Measurements from ENCODE around the gene SSBP4. TPM values are rescaled to one million over a fixed set of nuclear protein-coding genes. Genes with fewer than 3 reads are reported as not detected.
A peak's percentile ranks its signal among the peaks of the same experiment; 100 is the strongest.
"Not testable (repeated sequence)": the region's sequence is repeated elsewhere in the genome, so short reads cannot be mapped to it uniquely, and the experiment has no call there.

The SSBP4 gene
- total RNA-seq, 1 experiment from 2014 or later = 73.0 TPM

- H3K27ac ChIP-seq; H3K36me3 ChIP-seq; H3K4me3 ChIP-seq; DNase-seq; H3K27me3 ChIP-seq; H3K4me1 ChIP-seq; H3K9me3 ChIP-seq (replicated peaks): not testable (repeated sequence)
Observed at GRCh38 chr19:18405754-18406153, 13.4 kb upstream of the SSBP4 start.

DNA sequence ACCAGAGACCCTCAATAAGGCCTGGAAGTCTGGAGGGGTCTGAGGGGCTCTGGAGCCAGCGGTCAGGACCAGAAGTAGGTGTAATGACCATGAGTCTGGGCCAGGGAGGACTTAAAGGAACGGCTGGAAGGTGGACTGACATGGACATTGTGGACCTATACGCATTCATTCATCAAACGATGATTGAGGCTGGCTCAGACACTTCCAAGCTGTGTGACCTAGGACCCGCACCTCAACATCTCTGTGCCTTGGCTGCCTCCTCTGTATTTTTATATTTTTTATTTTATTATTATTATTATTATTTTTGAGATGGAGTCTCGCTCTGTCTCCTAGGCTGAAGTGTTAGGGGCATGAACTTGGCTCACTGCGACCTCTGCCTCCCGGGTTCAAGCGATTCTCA lies 12.4 kb upstream of the SSBP4 start:
- Histone ChIP-seq H3K36me3 (no peaks in the 10 kb centered on the region), H3K27ac (no peak overlapping the region), H3K27me3 (no peaks in the 10 kb centered on the region), H3K9me3 (replicated peaks) (no peaks in the 10 kb centered on the region), H3K4me3 (no peak overlapping the region), H3K4me1 (no peaks in the 10 kb centered on the region)
- DNase-seq = no peak

GRCh38 chr19:18408053-18408476 lies 11.1 kb upstream of the SSBP4 start:
- DNase-seq = peak; percentile 52 to 74
- Histone ChIP-seq H3K36me3 (no peaks in the 10 kb centered on the region), H3K9me3 (replicated peaks) (no peaks in the 10 kb centered on the region), H3K27ac (no peak overlapping the region), H3K4me3 (no peak overlapping the region), H3K4me1 (no peaks in the 10 kb centered on the region), H3K27me3 (no peaks in the 10 kb centered on the region)

DNA sequence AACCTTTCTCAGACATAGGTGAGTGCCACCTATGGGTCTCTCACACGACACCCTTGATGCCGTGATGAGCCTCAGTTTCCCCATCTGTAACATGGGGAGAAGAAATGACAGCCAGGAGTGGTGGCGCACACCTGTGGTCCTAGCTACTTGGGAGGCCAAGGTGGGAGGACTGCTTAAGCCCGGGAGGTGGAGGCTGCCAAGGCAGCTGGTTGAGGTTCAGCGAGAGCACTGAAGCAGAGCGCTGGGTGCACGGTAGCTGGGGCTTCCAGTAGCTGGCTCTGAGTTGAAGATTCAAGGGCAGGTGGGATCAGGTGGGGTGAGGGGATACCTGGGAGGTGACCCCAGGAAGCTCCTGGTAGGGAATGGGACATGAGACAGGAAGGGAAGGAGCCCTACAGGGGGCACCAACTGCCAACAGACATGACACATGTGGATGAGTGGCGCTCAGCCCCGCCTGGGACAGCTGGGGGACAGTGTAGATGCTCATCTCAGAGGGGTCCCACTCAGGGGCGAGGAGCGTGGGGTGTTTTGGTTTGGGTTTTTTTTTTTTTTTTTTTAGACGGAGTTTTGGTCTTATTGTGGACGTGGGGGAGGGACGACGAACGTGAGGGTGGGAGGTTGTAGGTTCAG lies 6.5 kb upstream of the SSBP4 start:
- H3K4me3 ChIP-seq = no peak overlapping the region
- no peak for DNase-seq
- H3K9me3 ChIP-seq (replicated peaks) = no peaks in the 10 kb centered on the region
- H3K36me3 ChIP-seq = no peaks in the 10 kb centered on the region
- H3K27me3 ChIP-seq = no peaks in the 10 kb centered on the region
- H3K27ac ChIP-seq = no peak overlapping the region
- H3K4me1 ChIP-seq = peaks cover 20% of the 10 kb centered on the region

GRCh38 chr19:18414504-18415177 lies 4.6 kb upstream of the SSBP4 start:
- H3K4me3 ChIP-seq = peak overlapping the region; percentile 31
- no peaks in the 10 kb centered on the region for H3K9me3 ChIP-seq (replicated peaks)
- peaks cover 20% of the 10 kb centered on the region for H3K4me1 ChIP-seq
- H3K36me3 ChIP-seq = no peaks in the 10 kb centered on the region
- DNase-seq = peak in 1 of 2 experiments; percentile 55
- H3K27ac ChIP-seq = no peak overlapping the region
- no peaks in the 10 kb centered on the region for H3K27me3 ChIP-seq

DNA sequence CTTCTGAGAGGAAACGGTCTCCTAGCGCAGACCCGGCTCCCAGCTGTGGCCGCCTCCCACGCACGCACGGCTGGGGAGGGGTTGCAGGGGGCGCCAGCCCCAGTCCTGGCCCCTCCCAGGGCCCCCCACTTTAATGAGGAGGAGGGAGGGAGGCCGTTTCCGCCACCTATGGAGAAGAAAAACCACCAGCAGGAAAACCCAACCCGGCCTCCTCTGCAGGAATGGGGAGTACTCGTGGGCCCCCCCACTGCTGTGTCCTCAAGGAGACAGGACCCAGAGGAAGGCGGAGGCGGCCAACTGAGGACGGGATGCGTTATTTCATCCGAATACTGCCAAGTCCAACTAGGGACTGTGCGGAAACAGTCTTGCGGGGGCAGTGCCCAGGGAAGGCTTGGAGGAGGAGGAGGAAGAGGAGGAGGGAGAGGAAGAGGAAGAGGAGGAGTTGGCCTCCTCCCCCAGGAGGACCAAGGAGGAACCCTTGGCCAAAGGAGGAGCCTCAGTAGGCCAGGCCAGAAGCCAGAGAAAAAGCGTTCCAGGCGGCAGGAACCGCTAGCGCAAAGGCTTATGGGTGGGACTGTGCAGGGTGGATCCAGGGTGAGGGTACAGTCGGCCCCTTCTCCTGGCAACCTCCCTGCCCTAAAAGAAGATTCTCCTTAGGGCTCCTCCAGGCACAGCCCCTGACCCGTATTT lies 3.9 kb upstream of the SSBP4 start:
- no peaks in the 10 kb centered on the region for H3K9me3 ChIP-seq (replicated peaks)
- H3K27me3 ChIP-seq = no peaks in the 10 kb centered on the region
- H3K4me1 ChIP-seq = peaks cover 20% of the 10 kb centered on the region
- no peaks in the 10 kb centered on the region for H3K36me3 ChIP-seq
- no peak overlapping the region for H3K27ac ChIP-seq
- DNase-seq = peak; percentile 48 to 60
- peak overlapping the region; percentile 31 for H3K4me3 ChIP-seq

DNA sequence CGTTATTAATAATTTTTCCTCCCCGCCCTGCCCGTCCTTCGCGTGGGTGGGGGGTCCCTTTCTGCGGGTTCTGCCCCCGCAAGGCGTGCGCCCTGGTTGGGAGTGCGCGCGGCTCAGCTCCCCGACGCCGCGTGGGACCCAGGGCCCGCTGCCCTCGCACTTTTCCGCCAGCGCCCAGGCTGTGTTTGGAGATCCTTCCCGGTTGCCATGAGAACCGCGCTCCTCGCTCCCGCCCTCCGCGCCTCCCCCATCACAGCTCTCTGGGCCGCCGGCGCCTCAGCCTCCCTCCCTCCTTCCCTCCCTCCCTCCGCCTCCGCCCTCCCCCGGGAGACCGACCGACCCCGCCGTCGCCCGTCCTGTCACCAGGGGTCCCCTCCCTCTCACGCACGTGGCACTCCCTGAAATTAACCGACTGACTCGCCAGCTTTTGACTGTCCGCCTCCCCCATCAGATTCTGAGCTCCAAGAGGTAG lies 2.4 kb upstream of the SSBP4 start:
- Histone ChIP-seq H3K4me3 (peak overlapping the region; percentile 71), H3K36me3 (no peaks in the 10 kb centered on the region), H3K27ac (peak overlapping the region; percentile 39), H3K27me3 (no peaks in the 10 kb centered on the region), H3K4me1 (peaks cover 27% of the 10 kb centered on the region), H3K9me3 (replicated peaks) (no peaks in the 10 kb centered on the region)
- peak; percentile 87 to 88 for DNase-seq

DNA sequence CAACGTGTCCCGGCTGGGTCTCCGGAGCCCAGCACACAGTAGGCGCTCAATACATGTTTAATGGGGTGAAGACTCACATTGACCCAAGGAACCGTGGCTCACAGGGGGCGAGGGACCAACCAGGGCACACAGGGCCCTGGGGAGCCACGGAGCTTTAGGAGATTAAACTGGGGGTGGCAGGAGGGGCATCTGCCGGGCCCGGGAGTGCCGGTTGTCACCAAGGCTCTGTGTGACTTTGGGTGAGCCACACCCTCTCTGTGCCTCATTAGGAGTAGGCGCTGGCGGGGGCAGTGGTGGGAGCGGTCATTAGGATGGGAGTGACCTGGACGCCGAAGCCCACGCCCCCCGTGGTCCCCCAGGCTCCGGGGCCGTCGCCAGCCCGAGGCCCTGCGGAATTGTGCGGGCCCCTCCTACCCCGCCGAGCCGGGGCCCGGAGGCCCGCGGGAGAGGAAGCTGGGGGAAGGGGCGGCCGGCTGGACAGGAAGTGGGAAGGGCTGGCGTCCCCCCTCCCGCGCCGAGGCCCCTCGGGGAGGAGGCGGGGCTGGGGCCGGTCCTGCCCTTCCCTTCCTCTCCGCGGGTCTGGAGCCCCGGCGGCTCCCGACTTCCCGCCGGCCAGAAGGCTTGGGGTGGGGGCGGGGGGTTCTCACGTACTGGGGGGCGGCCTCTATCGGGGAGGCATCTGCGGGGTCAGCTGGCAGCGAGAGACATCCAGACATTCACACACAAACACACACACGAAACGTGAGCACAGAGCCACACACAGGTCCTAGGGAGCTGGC lies 1.8 kb upstream of the SSBP4 start:
- H3K27ac ChIP-seq = peak overlapping the region; percentile 39
- H3K9me3 ChIP-seq (replicated peaks) = no peaks in the 10 kb centered on the region
- H3K27me3 ChIP-seq = no peaks in the 10 kb centered on the region
- H3K36me3 ChIP-seq = no peaks in the 10 kb centered on the region
- DNase-seq = peak; percentile 90 to 91
- peak overlapping the region; percentile 71 for H3K4me3 ChIP-seq
- H3K4me1 ChIP-seq = peaks cover 27% of the 10 kb centered on the region

GRCh38 chr19:18418029-18418482 lies 1.1 kb upstream of the SSBP4 start:
- H3K4me1 ChIP-seq = peaks cover 27% of the 10 kb centered on the region
- DNase-seq = no peak
- H3K27ac ChIP-seq = no peak overlapping the region
- no peaks in the 10 kb centered on the region for H3K36me3 ChIP-seq
- H3K27me3 ChIP-seq = no peaks in the 10 kb centered on the region
- H3K9me3 ChIP-seq (replicated peaks) = no peaks in the 10 kb centered on the region
- peak overlapping the region; percentile 71 for H3K4me3 ChIP-seq

- Histone ChIP-seq H3K36me3 (no peaks in the 10 kb centered on the region), H3K27me3 (no peaks in the 10 kb centered on the region), H3K9me3 (replicated peaks) (no peaks in the 10 kb centered on the region), H3K4me3 (peak overlapping the region; percentile 71), H3K27ac (no peak overlapping the region), H3K4me1 (peaks cover 27% of the 10 kb centered on the region)
- DNase-seq = peak; percentile 54 to 71
Observed at GRCh38 chr19:18418483-18419194, 559 bp upstream of the SSBP4 start.

DNA sequence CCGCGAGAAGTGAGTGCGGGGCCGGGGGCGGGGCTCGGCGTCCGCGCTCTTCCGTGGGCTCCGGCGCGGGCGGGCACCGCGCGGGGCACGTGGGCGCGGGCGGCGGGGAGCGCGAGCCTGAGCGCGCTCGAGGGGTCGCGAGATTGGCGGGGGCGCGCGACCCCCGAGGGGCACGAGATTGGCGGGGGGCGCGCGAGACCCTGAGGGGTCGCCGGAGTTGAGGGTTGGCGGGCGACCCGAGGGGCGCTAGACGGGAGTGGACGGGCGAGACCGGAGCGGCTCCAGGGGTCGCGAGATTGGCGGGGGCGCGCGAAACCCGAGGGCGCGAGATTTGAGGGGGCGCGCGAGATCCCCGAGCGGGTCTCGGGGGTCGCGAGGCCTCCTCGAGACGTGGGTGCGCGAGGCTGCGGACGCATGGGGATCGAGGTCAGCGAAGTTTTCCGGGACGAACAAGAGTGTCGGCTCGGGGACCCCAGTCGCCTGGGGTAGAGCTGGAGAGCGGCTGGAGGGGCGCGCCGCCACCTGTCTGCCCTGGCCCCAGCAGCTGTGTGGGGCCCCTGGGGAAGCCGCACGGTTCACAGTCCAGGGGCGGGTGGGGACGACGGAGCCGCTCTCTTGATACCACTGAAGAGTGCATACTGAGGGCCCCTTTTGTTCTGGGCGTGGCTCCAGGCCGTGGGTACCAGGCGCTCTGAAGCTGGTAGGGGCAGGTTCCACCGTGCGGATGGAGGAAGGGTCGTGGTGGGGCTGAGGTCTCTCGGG lies 682 bp downstream of the SSBP4 start:
- Histone ChIP-seq H3K27ac (peak overlapping the region; percentile 58), H3K36me3 (no peaks in the 10 kb centered on the region), H3K4me3 (peak overlapping the region; percentile 71), H3K27me3 (no peaks in the 10 kb centered on the region), H3K9me3 (replicated peaks) (no peaks in the 10 kb centered on the region), H3K4me1 (peaks cover 19% of the 10 kb centered on the region; the same call in 1 of the 2 replicates)
- DNase-seq = peak; percentile 83 to 84

GRCh38 chr19:18420930-18421329 lies 1.7 kb downstream of the SSBP4 start:
- Histone ChIP-seq H3K9me3 (replicated peaks) (no peaks in the 10 kb centered on the region), H3K27me3 (no peaks in the 10 kb centered on the region), H3K27ac (no peak overlapping the region), H3K4me3 (no peak overlapping the region), H3K4me1 (peaks cover 9% of the 10 kb centered on the region; the same call in 1 of the 2 replicates), H3K36me3 (no peaks in the 10 kb centered on the region)
- peak in 1 of 2 experiments; percentile 2 for DNase-seq

DNA sequence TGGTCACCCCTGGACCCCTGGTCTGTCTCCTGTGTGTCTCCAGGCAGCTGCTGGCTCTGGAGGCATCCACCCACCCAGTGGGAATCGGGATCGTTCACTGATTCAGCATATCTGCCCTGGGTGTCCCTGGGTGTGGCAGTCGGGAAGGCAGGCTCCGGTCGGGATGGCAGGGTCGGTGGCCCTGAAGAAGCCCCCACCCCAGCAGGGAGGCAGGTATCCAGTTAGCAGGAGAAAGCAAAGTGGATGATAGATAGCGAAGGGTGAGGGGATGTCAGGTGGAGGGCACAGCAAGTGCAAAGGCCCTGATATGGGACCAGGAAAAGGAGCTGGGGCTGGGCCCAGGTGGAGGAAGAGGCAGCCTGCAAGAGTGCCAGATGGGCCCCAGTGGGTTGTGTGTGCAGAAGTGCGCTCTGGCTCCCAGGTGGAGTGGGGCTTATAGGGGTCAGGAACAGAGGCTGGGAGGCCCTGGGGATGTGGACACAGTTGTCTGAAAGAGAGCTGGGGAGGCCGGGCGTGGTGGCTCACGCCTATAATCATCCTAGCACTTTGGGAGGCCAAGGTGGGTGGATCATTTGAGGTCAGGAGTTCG lies 2.3 kb downstream of the SSBP4 start:
- no peaks in the 10 kb centered on the region for H3K27me3 ChIP-seq
- no peak overlapping the region for H3K4me3 ChIP-seq
- H3K36me3 ChIP-seq = no peaks in the 10 kb centered on the region
- DNase-seq = peak in 1 of 2 experiments; percentile 7
- no peaks in the 10 kb centered on the region for H3K9me3 ChIP-seq (replicated peaks)
- H3K27ac ChIP-seq = no peak overlapping the region
- peaks cover 6% of the 10 kb centered on the region; the same call in 1 of the 2 replicates for H3K4me1 ChIP-seq
